Ascending aorta (tissue), 2 donors: ENCODE results near the gene ZNF468. TPM values are rescaled to one million over a fixed set of nuclear protein-coding genes. Genes with fewer than 3 reads are reported as not detected.
"Not testable (repeated sequence)": the region's sequence is repeated elsewhere in the genome, so short reads cannot be mapped to it uniquely, and the experiment has no call there.

ENCODE experiments used
- DNase-seq, 2 donors: peaks; one replicate each; pipeline ENCODE4 v3.0.0-alpha.2; 2019; ENCODE audit warnings: low spot score in 2 of 2
- H3K27ac ChIP-seq, 2 donors: fragments of 200-600 bp; sonication (generic); one replicate each; pipeline ENCODE4 v1.5.1; 2016 to 2017; ENCODE audit warnings: mild to moderate bottlenecking in 1 of 2
- H3K27me3 ChIP-seq: fragments of 200-600 bp; sonication (generic); one replicate; pipeline ENCODE4 v1.5.1; 2017
- H3K36me3 ChIP-seq, 2 donors: fragments of 200-600 bp; sonication (generic); one replicate each; pipeline ENCODE4 v1.5.1; 2016
- H3K4me1 ChIP-seq, 2 donors: fragments of 200-600 bp; sonication (generic); one replicate each; pipeline ENCODE4 v1.5.1; 2016 to 2017; ENCODE audit warnings: mild to moderate bottlenecking in 1 of 2
- H3K4me3 ChIP-seq, 2 donors: fragments of 200-600 bp; sonication (generic); one replicate each; pipeline ENCODE4 v1.5.1; 2016 to 2017; ENCODE audit warnings: mild to moderate bottlenecking in 1 of 2
- H3K9me3 ChIP-seq, 2 donors: fragments of 200-600 bp; sonication (generic); one replicate each; pipeline ENCODE4 v1.5.1; 2016
- intact Hi-C: fragments of 100-400 bp; cut with DNase I; formaldehyde crosslinking; loops from one replicate; pipeline ENCODE4 v1.15.1; 2023
- total RNA-seq: library from RNA; depleted of rRNA; stranded (reverse); fragments of >200 nt; gene quantifications from one replicate; pipeline ENCODE4 v1.1.0, GENCODE V29; 2016
- TF ChIP-seq, protein P1 (sequence below), 3 experiments: fragments of 200-600 bp in 2 of 3; fragments of 450-650 bp in 1 of 3; sonication (generic) in 2 of 3; IDR thresholded peaks; one replicate each; pipeline ENCODE4 v1.5.1; 2016 to 2019; ENCODE audit warnings: antibody characterized with exemption in 3 of 3, mild to moderate bottlenecking in 1 of 3, moderate library complexity in 1 of 3

The ZNF468 gene
- 5.2 TPM for total RNA-seq

- Histone ChIP-seq H3K4me3 (peak within 1 kb of the TSS; percentile 75 to 89), H3K27ac (peak within 1 kb of the TSS; percentile 57 to 75), H3K36me3 (peaks cover 14 to 17% of the 10 kb centered on the region in 2 donors)
- H3K9me3 ChIP-seq, H3K27me3 ChIP-seq, H3K4me1 ChIP-seq: not testable (repeated sequence)
- DNase-seq = peak; percentile 17 to 82
- intact Hi-C loops = loop anchor here (2.0 to 5.0 kb wide), 5 partner anchors 35 to 135 kb away; partner anchors contain the start of genes ZNF28, ZNF320 and ZNF600
Observed at GRCh38 chr19:52857378-52858191, at the start of gene ZNF468. Gene ZNF468, minus strand, starts transcription at chr19:52857619. Its CDS starts 3,347 bp downstream, at chr19:52854272.

DNA sequence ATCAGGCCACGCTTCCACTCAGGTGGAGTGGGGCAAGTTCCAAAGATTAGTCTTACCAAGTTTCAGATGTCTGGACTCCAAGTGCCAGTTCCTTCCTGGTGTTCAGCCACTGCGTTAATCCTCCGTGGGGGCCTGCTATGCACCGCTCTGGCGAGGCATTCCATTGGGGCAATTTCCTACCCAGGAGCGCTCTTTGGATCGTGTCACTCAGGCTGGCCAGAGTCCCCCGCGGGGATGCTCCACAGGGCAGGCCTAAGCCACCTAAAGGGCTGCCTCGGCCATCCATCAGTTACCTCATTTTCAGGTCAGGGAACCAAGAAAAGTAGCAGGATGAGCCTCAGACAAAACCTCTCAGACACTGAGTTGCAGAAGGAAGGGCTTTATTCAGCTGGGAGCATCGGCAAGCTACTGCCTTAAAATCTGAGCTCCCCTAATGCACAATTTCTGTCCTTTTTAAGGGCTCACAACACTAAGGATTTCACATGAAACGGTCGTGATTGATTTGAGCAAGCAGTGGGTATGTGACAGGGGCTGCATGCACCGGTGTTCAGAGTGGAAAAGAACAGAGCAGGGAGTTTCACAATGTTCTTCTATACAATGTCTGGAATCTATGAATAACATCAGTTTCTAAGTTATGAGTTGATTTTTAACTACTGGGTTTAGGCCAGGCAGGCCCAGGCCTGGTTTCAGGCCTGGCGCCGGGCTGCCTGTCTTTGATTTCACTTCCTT is 46.8 kb upstream of the ZNF468 start:
- H3K27ac ChIP-seq, H3K27me3 ChIP-seq, H3K4me3 ChIP-seq, DNase-seq, intact Hi-C loops, H3K4me1 ChIP-seq: not testable (repeated sequence)
- H3K36me3 ChIP-seq = peaks cover 19 to 24% of the 10 kb centered on the region in 2 donors
- peaks cover 0 to 16% of the 10 kb centered on the region in 2 donors for H3K9me3 ChIP-seq

DNA sequence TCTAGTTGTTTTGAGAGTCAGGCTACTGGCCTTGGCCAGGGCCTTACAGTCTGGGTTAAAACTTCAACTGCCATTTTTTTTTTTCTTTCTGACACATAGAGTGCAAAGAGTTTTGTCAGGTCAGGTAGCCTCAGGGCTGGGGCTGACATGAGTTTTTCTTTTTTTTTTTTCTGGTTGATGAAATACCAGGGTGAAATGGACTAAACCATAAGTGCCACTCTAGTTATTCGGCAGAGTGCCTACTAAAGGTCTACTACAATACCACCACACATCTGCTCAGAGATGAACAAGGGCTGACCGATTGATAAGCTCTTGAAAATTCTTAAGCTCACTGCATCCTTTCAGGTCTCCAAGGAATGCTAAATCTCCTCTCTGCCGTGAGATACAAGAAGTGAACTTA is 44.4 kb upstream of the ZNF468 start:
- intact Hi-C loops = no loop called here
- TF ChIP-seq, protein P1, sequence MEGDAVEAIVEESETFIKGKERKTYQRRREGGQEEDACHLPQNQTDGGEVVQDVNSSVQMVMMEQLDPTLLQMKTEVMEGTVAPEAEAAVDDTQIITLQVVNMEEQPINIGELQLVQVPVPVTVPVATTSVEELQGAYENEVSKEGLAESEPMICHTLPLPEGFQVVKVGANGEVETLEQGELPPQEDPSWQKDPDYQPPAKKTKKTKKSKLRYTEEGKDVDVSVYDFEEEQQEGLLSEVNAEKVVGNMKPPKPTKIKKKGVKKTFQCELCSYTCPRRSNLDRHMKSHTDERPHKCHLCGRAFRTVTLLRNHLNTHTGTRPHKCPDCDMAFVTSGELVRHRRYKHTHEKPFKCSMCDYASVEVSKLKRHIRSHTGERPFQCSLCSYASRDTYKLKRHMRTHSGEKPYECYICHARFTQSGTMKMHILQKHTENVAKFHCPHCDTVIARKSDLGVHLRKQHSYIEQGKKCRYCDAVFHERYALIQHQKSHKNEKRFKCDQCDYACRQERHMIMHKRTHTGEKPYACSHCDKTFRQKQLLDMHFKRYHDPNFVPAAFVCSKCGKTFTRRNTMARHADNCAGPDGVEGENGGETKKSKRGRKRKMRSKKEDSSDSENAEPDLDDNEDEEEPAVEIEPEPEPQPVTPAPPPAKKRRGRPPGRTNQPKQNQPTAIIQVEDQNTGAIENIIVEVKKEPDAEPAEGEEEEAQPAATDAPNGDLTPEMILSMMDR (IDR thresholded peaks at IDR 0.05) = no peak
- H3K36me3 ChIP-seq = peaks cover 4 to 6% of the 10 kb centered on the region in 2 donors

DNA sequence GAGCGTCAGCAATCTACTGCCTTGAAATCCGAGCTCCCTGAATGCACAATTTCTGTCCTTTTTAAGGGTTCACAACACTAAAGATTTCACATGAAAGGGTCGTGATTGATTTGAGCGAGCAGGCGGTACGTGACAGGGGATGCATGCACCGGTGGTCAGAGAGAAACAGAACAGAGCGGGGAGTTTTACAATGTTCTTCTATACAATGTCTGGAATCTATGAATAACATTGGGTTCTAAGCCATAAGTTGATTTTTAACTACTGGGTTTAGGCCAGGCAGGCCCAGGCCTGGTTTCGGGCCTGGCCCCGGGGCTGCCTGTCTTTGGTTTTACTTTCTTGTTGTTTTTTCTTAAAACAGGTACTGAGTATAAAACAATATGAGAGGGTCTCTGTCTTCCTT is 41.2 kb upstream of the ZNF468 start:
- intact Hi-C loops = loop anchor here (5.0 kb wide), 1 partner anchor 161 kb away; the partner anchor contains the start of gene ZNF611
- H3K27ac ChIP-seq = peak overlapping the region in 1 of 2 donors; percentile 92

More for the DNA sequence above, 44.4 kb upstream of the ZNF468 start:
- no peaks in the 10 kb centered on the region for H3K9me3 ChIP-seq
- H3K27ac ChIP-seq = no peak overlapping the region
- peaks cover 5% of the 10 kb centered on the region in 2 donors for H3K4me1 ChIP-seq
- no peaks in the 10 kb centered on the region for H3K27me3 ChIP-seq
- no peak overlapping the region for H3K4me3 ChIP-seq
- DNase-seq = no peak

GRCh38 chr19:52898101-52898500 is 40.7 kb upstream of the ZNF468 start:
- H3K36me3 ChIP-seq = peaks cover 0 to 6% of the 10 kb centered on the region in 2 donors
- TF ChIP-seq, protein P1 (IDR thresholded peaks at IDR 0.05) = no peak
- peak overlapping the region; percentile 77 to 93 for H3K4me3 ChIP-seq
- intact Hi-C loops = loop anchor here (5.0 kb wide), 1 partner anchor 161 kb away; the partner anchor contains the start of gene ZNF611
- H3K27me3 ChIP-seq = no peaks in the 10 kb centered on the region
- DNase-seq = no peak
- H3K9me3 ChIP-seq = no peaks in the 10 kb centered on the region
- H3K4me1 ChIP-seq = peaks cover 5 to 10% of the 10 kb centered on the region in 2 donors
- H3K27ac ChIP-seq = peak overlapping the region; percentile 92 to 94

More for the DNA sequence above, 41.2 kb upstream of the ZNF468 start:
- H3K9me3 ChIP-seq, H3K4me3 ChIP-seq, H3K36me3 ChIP-seq, H3K27me3 ChIP-seq, DNase-seq: not testable (repeated sequence)
- peaks cover 5 to 10% of the 10 kb centered on the region in 2 donors for H3K4me1 ChIP-seq

GRCh38 chr19:52897138-52897935 is 39.9 kb upstream of the ZNF468 start, which contains the start of gene ZNF320:
Gene ZNF320, minus strand, starts transcription at chr19:52897635. Its CDS starts 7,380 bp downstream, at chr19:52890255.
- Histone ChIP-seq H3K4me1 (peaks cover 5 to 10% of the 10 kb centered on the region in 2 donors), H3K4me3 (peak within 1 kb of the TSS; percentile 77 to 93), H3K36me3 (peaks cover 0 to 6% of the 10 kb centered on the region in 2 donors), H3K27ac (peak within 1 kb of the TSS; percentile 92 to 94), H3K27me3 (no peaks in the 10 kb centered on the region), H3K9me3 (no peaks in the 10 kb centered on the region)
- peak; percentile 92 to 98 for DNase-seq
- intact Hi-C loops = loop anchor here (1.0 to 5.0 kb wide), 8 partner anchors 26 to 601 kb away; partner anchors contain the start of genes ZNF160, ZNF480, ZNF611 and ZNF816
- TF ChIP-seq, protein P1 (IDR thresholded peaks at IDR 0.05) = no peak
